Measurements from ENCODE around the gene NPSR1.

- no peak for TF ChIP-seq CTCF (IDR thresholded peaks at IDR 0.05)
- TF ChIP-seq POLR2A (IDR thresholded peaks at IDR 0.05) = no peak
Measured at GRCh38 chr7:34886856-34887255, 228.8 kb downstream of the NPSR1 start.

Measured in uterus (tissue), 2 donors.